Cardiac fibroblast (primary cell): ENCODE measurements around the gene TRIM9.

Experiments used
- DNase-seq, 2 donors: peaks; one replicate each; pipeline versions ENCODE4 v3.0.0 to v3.0.0-alpha.2; 2010; ENCODE audit warnings: low read depth in 2 of 2
- H3K4me3 ChIP-seq, 2 donors: replicated peaks in 1 of 2; 1 replicate in 1 of 2; 2 replicates in 1 of 2; pipeline ENCODE4 v1.5.1; 2011; ENCODE audit warnings: low read depth in 2 of 2, low read length in 2 of 2, mild to moderate bottlenecking in 2 of 2, moderate library complexity in 1 of 2
- CTCF ChIP-seq: IDR thresholded peaks from one replicate; pipeline ENCODE4 v1.5.1; 2011; ENCODE audit warnings: low read depth, mild to moderate bottlenecking, low read length, inconsistent platforms

The TRIM9 gene

GRCh38 chr14:51079085-51079484, 15.8 kb downstream of the TRIM9 start:
- H3K4me3 ChIP-seq = no peak overlapping the region
- DNase-seq = peak in 1 of 2 donors; percentile 38
- no peak for TF ChIP-seq CTCF

- no peak overlapping the region for H3K4me3 ChIP-seq
- DNase-seq = no peak
- TF ChIP-seq CTCF = no peak
These were observed 20.1 kb downstream of the TRIM9 start for GRCh38 chr14:51074701-51075385.

- DNase-seq = peak in 1 of 2 donors; percentile 48
- no peak for TF ChIP-seq CTCF
- H3K4me3 ChIP-seq = no peak overlapping the region
These were observed 21.2 kb downstream of the TRIM9 start for GRCh38 chr14:51073731-51074130.

GRCh38 chr14:51072976-51073375, 21.9 kb downstream of the TRIM9 start:
- TF ChIP-seq CTCF = no peak
- no peak overlapping the region for H3K4me3 ChIP-seq
- no peak for DNase-seq

GRCh38 chr14:51071857-51072256, 23.0 kb downstream of the TRIM9 start:
- DNase-seq = peak in 1 of 2 donors; percentile 26
- no peak overlapping the region for H3K4me3 ChIP-seq
- TF ChIP-seq CTCF = no peak

GRCh38 chr14:51070726-51071125, 24.2 kb downstream of the TRIM9 start:
- no peak for DNase-seq
- TF ChIP-seq CTCF = no peak

GRCh38 chr14:51069055-51069454, 25.9 kb downstream of the TRIM9 start:
- DNase-seq = no peak
- H3K4me3 ChIP-seq = no peak overlapping the region
- no peak for TF ChIP-seq CTCF

More at GRCh38 chr14:51070726-51071125, 24.2 kb downstream of the TRIM9 start:
- H3K4me3 ChIP-seq = no peak overlapping the region
